Upper lobe of left lung (tissue), 4 donors: ENCODE measurements around the gene TOM1L2.
A peak's percentile ranks its signal among the peaks of the same experiment; 100 is the strongest.

Experiments
- EP300 ChIP-seq, 4 donors: sonication (generic); formaldehyde crosslinking; IDR thresholded peaks; one replicate each; pipeline ENCODE4 v1.5.1; 2017; ENCODE audit warnings: antibody characterized with exemption in 4 of 4, control low read depth in 2 of 4
- POLR2A ChIP-seq, 4 donors: fragments of 450-650 bp; IDR thresholded peaks; one replicate each; pipeline ENCODE4 v1.5.1; 2016 to 2017; ENCODE audit warnings: antibody characterized with exemption in 4 of 4, mild to moderate bottlenecking in 2 of 4
- POLR2AphosphoS5 ChIP-seq, 2 donors: sonication (generic); formaldehyde crosslinking; IDR thresholded peaks; one replicate each; pipeline ENCODE4 v1.5.1; 2017; ENCODE audit warnings: antibody characterized with exemption in 2 of 2
- TF ChIP-seq, protein P1 (sequence below), 6 experiments: fragments of 450-650 bp in 4 of 6; fragments of 200-600 bp in 2 of 6; sonication (generic) in 2 of 6; IDR thresholded peaks; one replicate each; pipeline ENCODE4 v1.5.1; 2016 to 2019; ENCODE audit warnings: antibody characterized with exemption in 6 of 6

DNA sequence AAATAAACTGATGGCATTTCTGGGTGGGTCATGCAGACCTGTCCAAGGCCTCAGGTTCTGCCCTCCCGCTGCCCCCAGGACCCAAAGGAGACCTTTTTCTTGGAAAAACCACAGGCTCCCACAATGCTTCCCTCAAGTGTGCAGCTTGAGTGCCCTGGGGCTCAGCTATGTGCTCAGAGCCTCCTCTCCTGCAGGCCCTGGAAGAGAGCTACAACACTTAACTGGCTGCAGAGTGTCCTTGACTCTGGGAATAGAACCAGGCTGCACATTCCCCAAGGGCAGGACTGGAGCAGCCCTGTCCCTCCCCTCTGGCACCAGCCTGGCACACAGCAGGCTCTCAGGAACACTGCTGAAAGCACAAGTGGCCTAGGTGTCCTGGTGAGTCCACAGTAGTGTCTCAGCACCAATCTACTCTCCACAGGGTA, 130.6 kb downstream of the TOM1L2 start:
- TF ChIP-seq POLR2AphosphoS5 (IDR thresholded peaks at IDR 0.05) (peak; percentile 54 to 70), POLR2A (IDR thresholded peaks at IDR 0.05) (peak in 1 of 4 donors; percentile 31), EP300 (IDR thresholded peaks at IDR 0.05) (peak in 2 of 4 donors; percentile 36 to 85)
- TF ChIP-seq, protein P1, sequence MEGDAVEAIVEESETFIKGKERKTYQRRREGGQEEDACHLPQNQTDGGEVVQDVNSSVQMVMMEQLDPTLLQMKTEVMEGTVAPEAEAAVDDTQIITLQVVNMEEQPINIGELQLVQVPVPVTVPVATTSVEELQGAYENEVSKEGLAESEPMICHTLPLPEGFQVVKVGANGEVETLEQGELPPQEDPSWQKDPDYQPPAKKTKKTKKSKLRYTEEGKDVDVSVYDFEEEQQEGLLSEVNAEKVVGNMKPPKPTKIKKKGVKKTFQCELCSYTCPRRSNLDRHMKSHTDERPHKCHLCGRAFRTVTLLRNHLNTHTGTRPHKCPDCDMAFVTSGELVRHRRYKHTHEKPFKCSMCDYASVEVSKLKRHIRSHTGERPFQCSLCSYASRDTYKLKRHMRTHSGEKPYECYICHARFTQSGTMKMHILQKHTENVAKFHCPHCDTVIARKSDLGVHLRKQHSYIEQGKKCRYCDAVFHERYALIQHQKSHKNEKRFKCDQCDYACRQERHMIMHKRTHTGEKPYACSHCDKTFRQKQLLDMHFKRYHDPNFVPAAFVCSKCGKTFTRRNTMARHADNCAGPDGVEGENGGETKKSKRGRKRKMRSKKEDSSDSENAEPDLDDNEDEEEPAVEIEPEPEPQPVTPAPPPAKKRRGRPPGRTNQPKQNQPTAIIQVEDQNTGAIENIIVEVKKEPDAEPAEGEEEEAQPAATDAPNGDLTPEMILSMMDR (IDR thresholded peaks at IDR 0.05): no peak
